ENCODE data around the gene KCNE3. TPM values are rescaled to one million over a fixed set of nuclear protein-coding genes. Genes with fewer than 3 reads are reported as not detected.

Gene KCNE3
- total and polyA plus RNA-seq, 2 of the 13 experiments (the other 11 are each of a cell fraction or from before 2014, with no cell fraction given) = 0.33 to 2.2 TPM

DNA sequence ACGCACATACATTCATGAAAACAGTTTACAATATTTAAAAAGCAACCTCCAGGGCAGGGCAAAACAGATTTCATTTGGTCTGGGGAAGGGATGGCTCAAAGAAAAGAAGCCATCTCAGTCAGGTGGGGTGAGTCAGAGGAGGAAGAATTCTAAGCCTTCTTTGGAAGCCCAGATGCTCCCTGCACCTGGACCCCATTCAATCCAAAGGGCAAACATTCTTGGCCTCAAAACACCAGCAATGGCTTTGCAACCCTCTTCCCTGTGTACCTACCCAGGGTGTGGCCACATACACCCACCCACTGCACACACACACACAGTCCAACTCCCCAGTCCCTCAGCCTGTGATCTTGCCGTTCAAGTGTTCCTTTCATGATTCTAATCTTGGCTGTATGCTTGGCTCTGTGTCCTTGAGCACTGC is 2.0 kb downstream of the KCNE3 start (continued):
- TF ChIP-seq RARA (CRISPR knock-in tag; IDR thresholded peaks at IDR 0.05) (peak; percentile 43; the same call in 1 of the 2 replicates), RXRA (CRISPR knock-in tag; IDR thresholded peaks at IDR 0.05) (peak; percentile 74; the same call in 1 of the 2 replicates), NFRKB (IDR thresholded peaks at IDR 0.05) (no peak), MXI1 (IDR thresholded peaks at IDR 0.05; ENCODE audit: borderline replicate concordance, low read depth, low read length) (no peak), SOX5 (CRISPR knock-in tag; IDR thresholded peaks at IDR 0.05; ENCODE audit: borderline replicate concordance) (peak; percentile 23; the same call in 1 of the 2 replicates), EZH2 (conservative IDR thresholded peaks at IDR 0.05; ENCODE audit: low read depth, low read length) (no peak), YEATS2 (CRISPR knock-in tag; IDR thresholded peaks at IDR 0.05; ENCODE audit: borderline replicate concordance) (0 out of 2 replicates have a peak, but pooled peaks have one; percentile 27), ZMYM4 (CRISPR knock-in tag; IDR thresholded peaks at IDR 0.05) (no peak), CEBPG (CRISPR knock-in tag; IDR thresholded peaks at IDR 0.05) (peak; percentile 23; the same call in 1 of the 2 replicates), KDM1A (CRISPR knock-in tag; IDR thresholded peaks at IDR 0.05) (0 out of 2 replicates have a peak, but pooled peaks have one; percentile 13), HDAC1 (CRISPR knock-in tag; IDR thresholded peaks at IDR 0.05) (no peak), ZNF224 (CRISPR knock-in tag; IDR thresholded peaks at IDR 0.05) (no peak), HMG20A (CRISPR knock-in tag; IDR thresholded peaks at IDR 0.05; ENCODE audit: borderline replicate concordance) (0 out of 2 replicates have a peak, but pooled peaks have one; percentile 14), HNF4A (CRISPR knock-in tag; IDR thresholded peaks at IDR 0.05) (peak; percentile 46; the same call in 1 of the 2 replicates), FOXO1 (CRISPR knock-in tag; IDR thresholded peaks at IDR 0.05) (peak; percentile 43; the same call in 1 of the 2 replicates), GATAD2A (CRISPR knock-in tag; IDR thresholded peaks at IDR 0.05) (peak; percentile 50; the same call in 1 of the 2 replicates), ETV5 (CRISPR knock-in tag; IDR thresholded peaks at IDR 0.05; ENCODE audit: borderline replicate concordance) (peak; percentile 57; the same call in 1 of the 2 replicates), HMG20B (CRISPR knock-in tag; conservative IDR thresholded peaks at IDR 0.05) (0 out of 2 replicates have a peak, but pooled peaks have one; percentile 31), FOXP1 (IDR thresholded peaks at IDR 0.05) (no peak), FOXP1 (CRISPR knock-in tag; IDR thresholded peaks at IDR 0.05) (peak; percentile 57; the same call in 1 of the 2 replicates), PAXIP1 (CRISPR knock-in tag; conservative IDR thresholded peaks at IDR 0.05) (peak; percentile 63), ELF3 (CRISPR knock-in tag; IDR thresholded peaks at IDR 0.05) (0 out of 2 replicates have a peak, but pooled peaks have one; percentile 20), CREB1 (IDR thresholded peaks at IDR 0.05) (no peak), CREB1 (CRISPR knock-in tag; IDR thresholded peaks at IDR 0.05) (no peak), ZKSCAN1 (IDR thresholded peaks at IDR 0.05; ENCODE audit: low read length) (no peak)
- TF ChIP-seq, protein P1, sequence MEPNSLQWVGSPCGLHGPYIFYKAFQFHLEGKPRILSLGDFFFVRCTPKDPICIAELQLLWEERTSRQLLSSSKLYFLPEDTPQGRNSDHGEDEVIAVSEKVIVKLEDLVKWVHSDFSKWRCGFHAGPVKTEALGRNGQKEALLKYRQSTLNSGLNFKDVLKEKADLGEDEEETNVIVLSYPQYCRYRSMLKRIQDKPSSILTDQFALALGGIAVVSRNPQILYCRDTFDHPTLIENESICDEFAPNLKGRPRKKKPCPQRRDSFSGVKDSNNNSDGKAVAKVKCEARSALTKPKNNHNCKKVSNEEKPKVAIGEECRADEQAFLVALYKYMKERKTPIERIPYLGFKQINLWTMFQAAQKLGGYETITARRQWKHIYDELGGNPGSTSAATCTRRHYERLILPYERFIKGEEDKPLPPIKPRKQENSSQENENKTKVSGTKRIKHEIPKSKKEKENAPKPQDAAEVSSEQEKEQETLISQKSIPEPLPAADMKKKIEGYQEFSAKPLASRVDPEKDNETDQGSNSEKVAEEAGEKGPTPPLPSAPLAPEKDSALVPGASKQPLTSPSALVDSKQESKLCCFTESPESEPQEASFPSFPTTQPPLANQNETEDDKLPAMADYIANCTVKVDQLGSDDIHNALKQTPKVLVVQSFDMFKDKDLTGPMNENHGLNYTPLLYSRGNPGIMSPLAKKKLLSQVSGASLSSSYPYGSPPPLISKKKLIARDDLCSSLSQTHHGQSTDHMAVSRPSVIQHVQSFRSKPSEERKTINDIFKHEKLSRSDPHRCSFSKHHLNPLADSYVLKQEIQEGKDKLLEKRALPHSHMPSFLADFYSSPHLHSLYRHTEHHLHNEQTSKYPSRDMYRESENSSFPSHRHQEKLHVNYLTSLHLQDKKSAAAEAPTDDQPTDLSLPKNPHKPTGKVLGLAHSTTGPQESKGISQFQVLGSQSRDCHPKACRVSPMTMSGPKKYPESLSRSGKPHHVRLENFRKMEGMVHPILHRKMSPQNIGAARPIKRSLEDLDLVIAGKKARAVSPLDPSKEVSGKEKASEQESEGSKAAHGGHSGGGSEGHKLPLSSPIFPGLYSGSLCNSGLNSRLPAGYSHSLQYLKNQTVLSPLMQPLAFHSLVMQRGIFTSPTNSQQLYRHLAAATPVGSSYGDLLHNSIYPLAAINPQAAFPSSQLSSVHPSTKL (CRISPR knock-in tag; IDR thresholded peaks at IDR 0.05) = peak; percentile 68; the same call in 1 of the 2 replicates
- TF ChIP-seq, protein P2, sequence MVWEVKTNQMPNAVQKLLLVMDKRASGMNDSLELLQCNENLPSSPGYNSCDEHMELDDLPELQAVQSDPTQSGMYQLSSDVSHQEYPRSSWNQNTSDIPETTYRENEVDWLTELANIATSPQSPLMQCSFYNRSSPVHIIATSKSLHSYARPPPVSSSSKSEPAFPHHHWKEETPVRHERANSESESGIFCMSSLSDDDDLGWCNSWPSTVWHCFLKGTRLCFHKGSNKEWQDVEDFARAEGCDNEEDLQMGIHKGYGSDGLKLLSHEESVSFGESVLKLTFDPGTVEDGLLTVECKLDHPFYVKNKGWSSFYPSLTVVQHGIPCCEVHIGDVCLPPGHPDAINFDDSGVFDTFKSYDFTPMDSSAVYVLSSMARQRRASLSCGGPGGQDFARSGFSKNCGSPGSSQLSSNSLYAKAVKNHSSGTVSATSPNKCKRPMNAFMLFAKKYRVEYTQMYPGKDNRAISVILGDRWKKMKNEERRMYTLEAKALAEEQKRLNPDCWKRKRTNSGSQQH (CRISPR knock-in tag; IDR thresholded peaks at IDR 0.05; ENCODE audit: low read depth) = no peak

Measured in HepG2 (cell line).